Trophoblast cell (in vitro differentiated cells and primary cell): ENCODE measurements around the gene HOXA7.

Experiments
- DNase-seq, 2 donors: peaks; one replicate each; pipeline ENCODE4 v3.0.0-alpha.2; 2016
- H2AFZ ChIP-seq: 2 replicates; pipeline ENCODE4 v1.6.1; 2013; ENCODE audit warnings: low read length, moderate library complexity, mild to moderate bottlenecking; ENCODE audit not compliant: insufficient read depth, poor library complexity
- H2AK5ac ChIP-seq: 2 replicates; pipeline ENCODE4 v1.6.1; 2013; ENCODE audit warnings: mild to moderate bottlenecking, low read length
- H2BK120ac ChIP-seq: 2 replicates; pipeline ENCODE4 v1.6.1; 2013; ENCODE audit warnings: low read length, mild to moderate bottlenecking, moderate library complexity; ENCODE audit not compliant: insufficient read depth, poor library complexity
- H2BK12ac ChIP-seq: 2 replicates; pipeline ENCODE4 v1.6.1; 2013; ENCODE audit warnings: mild to moderate bottlenecking, low read length, moderate library complexity
- H2BK5ac ChIP-seq: 2 replicates; pipeline ENCODE4 v1.6.1; 2013; ENCODE audit warnings: low read length, low read depth, moderate library complexity, mild to moderate bottlenecking; ENCODE audit not compliant: poor library complexity
- H3K14ac ChIP-seq: 2 replicates; pipeline ENCODE4 v1.6.1; 2013; ENCODE audit warnings: mild to moderate bottlenecking, low read length
- H3K18ac ChIP-seq: 2 replicates; pipeline ENCODE4 v1.6.1; 2013; ENCODE audit warnings: mild to moderate bottlenecking, low read length
- H3K23ac ChIP-seq: 2 replicates; pipeline ENCODE4 v1.6.1; 2013; ENCODE audit warnings: low read length
- H3K27ac ChIP-seq: 2 replicates; pipeline ENCODE4 v1.5.1; 2013; ENCODE audit warnings: low read depth, mild to moderate bottlenecking, inconsistent platforms, low read length, moderate library complexity
- H3K27me3 ChIP-seq: 2 replicates; pipeline ENCODE4 v1.6.1; 2013; ENCODE audit warnings: inconsistent platforms, mild to moderate bottlenecking, low read length, moderate library complexity; ENCODE audit not compliant: insufficient read depth
- H3K36me3 ChIP-seq, 2 experiments: 1 replicate in 1 of 2; 2 replicates in 1 of 2; pipeline ENCODE4 v1.6.1; 2013; ENCODE audit warnings: low read length in 2 of 2, mild to moderate bottlenecking in 2 of 2, moderate library complexity in 1 of 2; ENCODE audit not compliant: insufficient read depth in 2 of 2, control insufficient read depth in 1 of 2
- H3K4ac ChIP-seq: 2 replicates; pipeline ENCODE4 v1.6.1; 2013; ENCODE audit warnings: low read depth, mild to moderate bottlenecking, low read length, moderate library complexity
- H3K4me1 ChIP-seq, 2 experiments: 1 replicate in 1 of 2; 2 replicates in 1 of 2; pipeline ENCODE4 v1.6.1; 2013; ENCODE audit warnings: low read length in 2 of 2, mild to moderate bottlenecking in 2 of 2, moderate library complexity in 1 of 2; ENCODE audit not compliant: insufficient read depth in 2 of 2, control insufficient read depth in 1 of 2
- H3K4me2 ChIP-seq: 2 replicates; pipeline ENCODE4 v1.6.1; 2013; ENCODE audit warnings: inconsistent platforms, mild to moderate bottlenecking, low read length, moderate library complexity
- H3K4me3 ChIP-seq: 2 replicates; pipeline ENCODE4 v1.5.1; 2013; ENCODE audit warnings: mild to moderate bottlenecking, low read depth, low read length, inconsistent platforms
- H3K79me1 ChIP-seq: one replicate; pipeline ENCODE4 v1.6.1; 2013; ENCODE audit warnings: low read length
- H3K79me2 ChIP-seq: 2 replicates; pipeline ENCODE4 v1.6.1; 2013; ENCODE audit warnings: low read length, mild to moderate bottlenecking; ENCODE audit not compliant: control insufficient read depth, insufficient read depth, poor library complexity
- H3K9ac ChIP-seq: 2 replicates; pipeline ENCODE4 v1.6.1; 2013; ENCODE audit warnings: mild to moderate bottlenecking, low read length
- H3K9me3 ChIP-seq: 2 replicates; pipeline ENCODE4 v1.6.1; 2013; ENCODE audit warnings: low read depth, mild to moderate bottlenecking, control low read depth, inconsistent platforms, low read length; ENCODE audit not compliant: insufficient read depth
- H4K12ac ChIP-seq: 2 replicates; pipeline ENCODE4 v1.6.1; 2013; ENCODE audit warnings: low read depth, mild to moderate bottlenecking, low read length, moderate library complexity
- H4K8ac ChIP-seq: 2 replicates; pipeline ENCODE4 v1.6.1; 2013; ENCODE audit warnings: low read depth, mild to moderate bottlenecking, low read length, moderate library complexity
- H4K91ac ChIP-seq: one replicate; pipeline ENCODE4 v1.6.1; 2013; ENCODE audit warnings: low read depth, mild to moderate bottlenecking, low read length, moderate library complexity
- WGBS: extraction: QIAGEN DNeasy Blood & Tissue Kit; methylation state at CpG from one replicate; pipeline ENCODE4 v1.1.7; 2013; ENCODE audit warnings: missing lambda C conversion rate; ENCODE audit not compliant: insufficient read length, insufficient coverage; ENCODE audit errors: extremely low coverage; 5-methylcytosine and 5-hydroxymethylcytosine counted together

Gene HOXA7

DNA sequence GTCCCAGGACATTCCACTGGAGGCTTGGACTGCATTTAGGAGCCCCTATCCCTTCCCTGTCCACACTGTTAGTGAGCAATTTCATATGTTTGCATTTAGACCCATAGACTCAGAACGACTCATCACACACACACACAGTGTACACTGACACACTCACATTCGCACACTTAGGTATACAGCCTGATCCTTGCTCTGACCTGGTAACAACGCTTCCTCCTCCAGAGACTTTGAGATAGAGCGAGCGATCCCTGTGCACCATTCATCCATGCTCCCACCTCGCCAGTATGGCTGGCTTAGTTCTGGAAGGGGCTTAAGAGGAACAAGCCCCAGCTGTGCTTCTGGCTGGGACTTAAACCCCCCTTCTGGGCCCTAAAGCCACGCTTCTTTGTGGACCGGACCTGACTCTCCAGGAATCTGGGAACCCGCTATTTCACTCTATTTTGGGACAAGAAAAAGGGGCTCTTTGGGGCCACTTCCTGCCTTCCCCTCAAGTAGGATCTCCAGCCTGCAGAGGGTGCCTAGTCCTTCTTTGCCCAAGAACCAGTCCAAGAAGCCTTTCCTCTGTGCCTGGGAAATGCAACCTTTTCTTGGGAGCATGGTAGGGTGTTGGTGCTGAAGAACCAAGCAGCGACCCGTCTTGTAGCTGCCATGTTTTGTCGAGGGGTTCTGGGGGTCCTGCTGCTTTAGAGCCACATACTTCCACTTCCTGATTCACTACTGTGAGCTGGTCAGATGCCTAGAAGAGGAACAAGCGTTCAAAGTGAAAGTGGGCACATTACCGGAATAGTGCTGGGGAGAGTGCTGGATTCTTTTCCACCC, 44.5 kb upstream of the HOXA7 start:
- DNase-seq = no peak
- Histone ChIP-seq H3K9ac (no peak overlapping the region), H4K91ac (no peak overlapping the region), H3K9me3 (peaks cover 15% of the 10 kb centered on the region), H3K79me2 (no peaks in the 10 kb centered on the region), H2AK5ac (no peak overlapping the region), H3K4me3 (peak overlapping the region; percentile 49), H3K14ac (no peak overlapping the region), H3K18ac (no peak overlapping the region), H3K4me1 (peaks cover 16 to 20% of the 10 kb centered on the region in 2 experiments), H2AFZ (no peak overlapping the region), H3K27me3 (peaks cover 80% of the 10 kb centered on the region), H3K4ac (no peak overlapping the region), H2BK12ac (no peak overlapping the region), H3K79me1 (no peaks in the 10 kb centered on the region), H3K23ac (no peak overlapping the region), H2BK120ac (no peak overlapping the region), H3K27ac (no peak overlapping the region), H3K4me2 (peak overlapping the region; percentile 71), H4K8ac (no peak overlapping the region), H4K12ac (no peak overlapping the region), H2BK5ac (no peak overlapping the region), H3K36me3 (no peaks in the 10 kb centered on the region)
- no CpG with 5 or more reads among the region's 14 CpGs for WGBS

DNA sequence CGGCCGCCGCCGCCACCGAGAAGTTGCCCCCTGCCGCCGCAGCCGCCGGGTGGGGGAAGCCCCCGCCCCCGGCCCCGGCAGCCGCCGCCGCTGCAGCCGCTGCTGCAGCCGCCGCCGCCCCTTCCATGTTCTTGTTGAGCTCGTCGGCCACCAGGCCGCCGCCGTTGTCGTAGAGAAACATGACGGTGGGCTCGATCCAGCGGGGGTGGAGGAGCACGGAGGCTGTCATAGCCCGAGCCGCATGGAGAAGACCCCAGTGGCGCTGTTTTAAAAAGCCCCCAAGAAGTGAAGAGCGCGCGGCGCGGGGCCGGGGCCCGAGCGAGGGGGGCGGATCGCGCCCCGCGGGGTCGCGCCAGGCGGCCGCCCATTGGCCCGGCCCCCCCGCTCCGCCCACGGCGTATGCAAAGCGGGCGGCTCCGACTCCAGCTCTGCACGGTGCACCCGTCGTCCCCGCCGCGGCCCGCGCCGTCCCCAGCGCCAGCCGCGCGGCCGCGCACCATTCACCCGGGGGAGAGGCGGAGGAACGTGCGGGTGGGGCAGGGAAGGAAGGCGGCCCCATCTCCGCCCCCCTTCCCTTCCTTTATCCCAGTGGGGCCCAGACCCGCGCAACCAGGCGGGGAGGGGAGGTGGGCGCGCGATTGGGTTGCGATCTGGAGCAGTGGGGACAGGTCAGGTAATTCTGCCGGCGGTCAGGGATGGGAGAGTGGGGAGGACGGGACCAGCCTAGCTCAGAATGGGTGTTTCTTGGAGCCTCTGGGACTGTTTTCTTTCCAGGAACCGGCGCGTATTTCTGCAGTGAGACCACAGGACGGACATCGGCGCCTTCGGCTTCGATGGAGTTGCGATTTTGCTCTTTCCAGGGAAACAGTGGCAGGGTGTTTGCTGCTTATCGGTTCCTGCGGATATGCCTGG, 43.6 kb upstream of the HOXA7 start, which contains the start of gene HOXA13:
TSS of gene HOXA13 (minus strand) at position 243 of the 912 bp plus-strand sequence. CDS start at position 229, 14 bp downstream.
- Histone ChIP-seq H2BK12ac (no peak within 1 kb of the TSS), H4K12ac (no peak within 1 kb of the TSS), H3K4ac (no peak within 1 kb of the TSS), H2AFZ (peak within 1 kb of the TSS; percentile 79), H3K4me3 (peak within 1 kb of the TSS; percentile 55), H3K9ac (no peak within 1 kb of the TSS), H4K8ac (no peak within 1 kb of the TSS), H2BK5ac (no peak within 1 kb of the TSS), H3K4me2 (peak within 1 kb of the TSS; percentile 71), H3K79me1 (no peaks in the 10 kb centered on the region), H3K9me3 (peaks cover 12% of the 10 kb centered on the region), H2AK5ac (no peak within 1 kb of the TSS), H3K36me3 (no peaks in the 10 kb centered on the region), H3K79me2 (no peaks in the 10 kb centered on the region), H2BK120ac (no peak within 1 kb of the TSS), H3K27me3 (peaks cover 72% of the 10 kb centered on the region), H3K23ac (no peak within 1 kb of the TSS), H3K18ac (no peak within 1 kb of the TSS), H3K14ac (no peak within 1 kb of the TSS), H3K4me1 (peaks cover 14 to 15% of the 10 kb centered on the region in 2 experiments), H3K27ac (no peak within 1 kb of the TSS), H4K91ac (no peak within 1 kb of the TSS)
- peak in 1 of 2 donors; percentile 40 for DNase-seq
- WGBS = no CpG with 5 or more reads among the region's 99 CpGs

DNA sequence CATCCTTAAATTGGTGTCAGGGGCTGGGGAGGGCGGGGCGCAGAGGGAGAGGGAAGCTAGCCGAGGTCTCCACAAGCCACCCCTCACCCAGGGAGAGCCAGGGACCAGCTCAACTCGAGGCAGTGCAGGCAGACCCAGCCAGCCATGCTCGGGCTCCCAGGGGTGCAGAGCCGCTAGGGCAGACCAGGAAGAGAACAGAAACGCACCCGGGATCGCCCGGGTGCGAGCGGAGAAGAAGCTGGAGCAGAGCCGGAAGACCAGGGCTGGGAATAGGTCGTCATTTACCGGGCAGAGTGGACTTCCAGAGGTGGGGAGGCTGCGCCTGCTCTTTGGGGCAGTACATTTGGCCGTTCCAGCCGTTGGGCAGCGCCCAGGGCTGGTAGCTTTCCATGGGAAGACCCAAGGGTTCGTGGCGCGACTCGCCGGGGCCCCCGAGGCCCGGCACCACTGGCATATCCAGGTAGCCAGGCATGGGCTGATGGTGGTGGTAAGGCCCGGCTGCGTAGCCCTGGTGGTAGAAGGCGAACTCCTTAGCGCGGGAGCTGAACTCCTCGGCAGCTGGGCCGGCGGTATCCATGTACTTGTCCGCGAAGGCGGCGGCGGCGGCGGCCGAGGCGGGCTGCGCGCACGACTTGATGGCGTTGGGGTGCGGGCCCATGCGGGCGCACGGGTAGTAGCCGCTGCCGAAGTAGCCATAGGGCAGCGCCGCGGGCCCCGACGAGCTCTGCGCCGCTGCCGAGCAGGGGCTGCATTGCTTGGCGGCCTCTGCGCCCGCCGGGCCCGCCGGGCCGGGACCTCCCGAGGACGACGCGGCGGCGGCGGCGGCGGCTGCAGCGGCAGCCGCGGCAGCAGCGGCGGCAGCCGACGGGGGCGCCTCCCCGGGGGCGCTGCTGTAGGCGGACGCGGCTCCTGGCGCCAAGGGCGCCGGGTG, 42.7 kb upstream of the HOXA7 start:
- no peak overlapping the region for H2BK5ac ChIP-seq
- peak overlapping the region; percentile 71 for H3K4me2 ChIP-seq
- no peak overlapping the region for H3K18ac ChIP-seq
- no peak overlapping the region for H4K12ac ChIP-seq
- peak; percentile 23 to 65 for DNase-seq
- no peaks in the 10 kb centered on the region for H3K36me3 ChIP-seq
- H3K14ac ChIP-seq = no peak overlapping the region
- no peak overlapping the region for H4K8ac ChIP-seq
- peak overlapping the region; percentile 30 for H2AFZ ChIP-seq
- H3K79me2 ChIP-seq = no peaks in the 10 kb centered on the region
- no peak overlapping the region for H3K27ac ChIP-seq
- H3K4ac ChIP-seq = no peak overlapping the region
- H3K9me3 ChIP-seq = peaks cover 12% of the 10 kb centered on the region
- no peak overlapping the region for H3K23ac ChIP-seq
- no CpG with 5 or more reads among the region's 93 CpGs for WGBS
- no peak overlapping the region for H2AK5ac ChIP-seq
- H4K91ac ChIP-seq = no peak overlapping the region
- H3K4me3 ChIP-seq = peak overlapping the region; percentile 55
- H3K79me1 ChIP-seq = no peaks in the 10 kb centered on the region
- no peak overlapping the region for H3K9ac ChIP-seq
- peaks cover 66% of the 10 kb centered on the region for H3K27me3 ChIP-seq
- no peak overlapping the region for H2BK120ac ChIP-seq
- H3K4me1 ChIP-seq = peaks cover 10 to 12% of the 10 kb centered on the region in 2 experiments
- no peak overlapping the region for H2BK12ac ChIP-seq
